Mammary epithelial cell (primary cell): Measurements from ENCODE around the gene ZNF345.

Experiments used
- EZH2 ChIP-seq: IDR thresholded peaks from 2 replicates; pipeline ENCODE4 v1.6.1; 2012; ENCODE audit warnings: low read length, inconsistent platforms, borderline replicate concordance
- TF ChIP-seq, protein P1 (sequence below), 2 donors: IDR thresholded peaks in 1 of 2; conservative IDR thresholded peaks in 1 of 2; 2 replicates each; pipeline ENCODE4 v1.5.1; 2011 to 2012; ENCODE audit warnings: inconsistent platforms in 2 of 2, low read length in 2 of 2, mild to moderate bottlenecking in 2 of 2, control low read depth in 1 of 2, low read depth in 1 of 2; ENCODE audit not compliant: insufficient read depth in 1 of 2; ENCODE audit errors: extremely low read depth in 1 of 2

DNA sequence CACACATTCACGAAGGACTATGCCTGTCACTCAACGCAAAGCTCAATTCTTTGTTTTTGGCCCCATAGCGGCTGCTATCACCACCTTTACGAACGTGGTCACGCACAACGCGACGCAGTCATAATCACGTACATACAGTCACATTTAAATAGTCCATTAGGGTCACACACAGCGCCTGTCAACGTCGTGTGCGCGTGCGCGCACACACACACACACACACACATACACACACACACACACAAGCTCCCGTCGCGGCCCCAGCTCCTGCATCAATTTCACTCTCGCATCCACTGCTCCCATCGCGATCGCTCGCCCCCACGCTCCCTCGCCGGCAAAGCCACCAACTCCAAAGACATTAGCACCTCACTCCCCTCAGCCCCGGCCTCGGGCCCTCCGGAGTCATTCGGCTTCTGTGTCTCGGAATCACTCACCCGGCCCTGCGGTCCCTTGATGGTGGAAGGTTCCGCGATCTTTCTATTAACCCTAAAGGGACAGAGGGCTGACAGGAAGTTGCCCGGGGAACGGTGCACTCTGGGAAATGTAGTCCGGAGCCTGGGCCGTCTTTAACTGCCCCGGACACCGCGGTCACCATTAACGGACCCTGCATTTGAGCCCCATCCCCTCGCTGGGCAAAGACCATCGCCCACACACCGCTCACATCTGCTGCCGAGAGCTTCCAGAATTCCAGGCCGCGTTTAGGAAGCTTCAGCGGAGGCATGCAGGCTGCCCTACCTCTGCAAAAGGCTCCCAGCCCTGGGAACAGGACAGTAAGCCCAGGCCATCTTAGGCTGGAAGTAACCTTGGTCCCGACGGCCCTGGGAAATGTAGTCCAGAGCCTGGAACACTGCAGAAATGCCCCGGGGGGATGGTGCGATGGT is 12.5 kb upstream of the ZNF345 start, which contains the start of gene ZNF790:
- TF ChIP-seq EZH2, result no peak
- TF ChIP-seq, protein P1, sequence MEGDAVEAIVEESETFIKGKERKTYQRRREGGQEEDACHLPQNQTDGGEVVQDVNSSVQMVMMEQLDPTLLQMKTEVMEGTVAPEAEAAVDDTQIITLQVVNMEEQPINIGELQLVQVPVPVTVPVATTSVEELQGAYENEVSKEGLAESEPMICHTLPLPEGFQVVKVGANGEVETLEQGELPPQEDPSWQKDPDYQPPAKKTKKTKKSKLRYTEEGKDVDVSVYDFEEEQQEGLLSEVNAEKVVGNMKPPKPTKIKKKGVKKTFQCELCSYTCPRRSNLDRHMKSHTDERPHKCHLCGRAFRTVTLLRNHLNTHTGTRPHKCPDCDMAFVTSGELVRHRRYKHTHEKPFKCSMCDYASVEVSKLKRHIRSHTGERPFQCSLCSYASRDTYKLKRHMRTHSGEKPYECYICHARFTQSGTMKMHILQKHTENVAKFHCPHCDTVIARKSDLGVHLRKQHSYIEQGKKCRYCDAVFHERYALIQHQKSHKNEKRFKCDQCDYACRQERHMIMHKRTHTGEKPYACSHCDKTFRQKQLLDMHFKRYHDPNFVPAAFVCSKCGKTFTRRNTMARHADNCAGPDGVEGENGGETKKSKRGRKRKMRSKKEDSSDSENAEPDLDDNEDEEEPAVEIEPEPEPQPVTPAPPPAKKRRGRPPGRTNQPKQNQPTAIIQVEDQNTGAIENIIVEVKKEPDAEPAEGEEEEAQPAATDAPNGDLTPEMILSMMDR (conservative IDR thresholded peaks at IDR 0.05 in 1 of 2, IDR thresholded peaks at IDR 0.05 in 1 of 2; ENCODE audit: extremely low read depth in 1 of 2, insufficient read depth in 1 of 2, low read depth in 1 of 2, low read length in 2 of 2), result no peak
